Keratinocyte (primary cell): ENCODE results near the gene GBP3.

Experiments
- EZH2 ChIP-seq: IDR thresholded peaks from one replicate; pipeline ENCODE4 v1.6.1; 2012; ENCODE audit warnings: inconsistent platforms, mild to moderate bottlenecking, low read length, moderate library complexity
- TF ChIP-seq, protein P1 (sequence below), 3 experiments: IDR thresholded peaks in 1 of 3; conservative IDR thresholded peaks in 1 of 3; optimal IDR thresholded peaks in 1 of 3; 2 replicates in 2 of 3; 3 replicates in 1 of 3; pipeline versions ENCODE3 to v1.5.1; 2011; ENCODE audit warnings: low read length in 3 of 3, mild to moderate bottlenecking in 3 of 3, moderate library complexity in 2 of 3, control low read depth in 1 of 3, inconsistent platforms in 1 of 3; ENCODE audit not compliant: insufficient read depth in 2 of 3; ENCODE audit errors: extremely low read depth in 1 of 3

DNA sequence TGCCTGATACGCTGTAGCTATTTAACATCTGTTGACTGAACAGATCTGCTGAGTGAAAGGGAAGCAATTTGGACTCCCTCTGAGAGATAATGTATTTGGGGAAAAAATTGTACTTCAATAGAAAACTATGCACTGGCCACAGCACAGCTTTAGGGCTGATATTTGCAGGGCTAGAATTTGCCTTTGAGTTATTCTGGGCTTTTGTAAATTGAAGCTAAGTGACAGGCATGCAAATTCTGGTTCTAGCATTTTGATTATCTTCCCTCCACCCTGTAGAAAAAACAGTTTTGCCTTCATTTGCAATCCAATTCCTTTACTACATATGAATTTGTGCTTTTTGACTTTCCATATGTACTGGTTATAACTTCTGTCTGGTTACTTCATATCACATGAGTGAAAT, 38.1 kb downstream of the GBP3 start:
- no peak for TF ChIP-seq EZH2
- TF ChIP-seq, protein P1, sequence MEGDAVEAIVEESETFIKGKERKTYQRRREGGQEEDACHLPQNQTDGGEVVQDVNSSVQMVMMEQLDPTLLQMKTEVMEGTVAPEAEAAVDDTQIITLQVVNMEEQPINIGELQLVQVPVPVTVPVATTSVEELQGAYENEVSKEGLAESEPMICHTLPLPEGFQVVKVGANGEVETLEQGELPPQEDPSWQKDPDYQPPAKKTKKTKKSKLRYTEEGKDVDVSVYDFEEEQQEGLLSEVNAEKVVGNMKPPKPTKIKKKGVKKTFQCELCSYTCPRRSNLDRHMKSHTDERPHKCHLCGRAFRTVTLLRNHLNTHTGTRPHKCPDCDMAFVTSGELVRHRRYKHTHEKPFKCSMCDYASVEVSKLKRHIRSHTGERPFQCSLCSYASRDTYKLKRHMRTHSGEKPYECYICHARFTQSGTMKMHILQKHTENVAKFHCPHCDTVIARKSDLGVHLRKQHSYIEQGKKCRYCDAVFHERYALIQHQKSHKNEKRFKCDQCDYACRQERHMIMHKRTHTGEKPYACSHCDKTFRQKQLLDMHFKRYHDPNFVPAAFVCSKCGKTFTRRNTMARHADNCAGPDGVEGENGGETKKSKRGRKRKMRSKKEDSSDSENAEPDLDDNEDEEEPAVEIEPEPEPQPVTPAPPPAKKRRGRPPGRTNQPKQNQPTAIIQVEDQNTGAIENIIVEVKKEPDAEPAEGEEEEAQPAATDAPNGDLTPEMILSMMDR (optimal IDR thresholded peaks at IDR 0.05 in 1 of 3, IDR thresholded peaks at IDR 0.05 in 1 of 3, conservative IDR thresholded peaks at IDR 0.05 in 1 of 3; ENCODE audit: extremely low read depth in 1 of 3, insufficient read depth in 2 of 3, low read length in 3 of 3) = no peak
